D341Med (cell line): ENCODE results near the gene CRACR2A.
A peak's percentile ranks its signal among the peaks of the same experiment; 100 is the strongest.

Experiments
- DNase-seq: peaks from one replicate; pipeline ENCODE4 v3.0.0; 2012; ENCODE audit warnings: low spot score

The CRACR2A gene

GRCh38 chr12:3646561-3647241 is 106.2 kb downstream of the CRACR2A start:
- no peak for DNase-seq

GRCh38 chr12:3645091-3645490 is 107.8 kb downstream of the CRACR2A start:
- DNase-seq = no peak

- no peak for DNase-seq
These were observed 108.8 kb downstream of the CRACR2A start for GRCh38 chr12:3644104-3644503.

GRCh38 chr12:3641428-3642018 is 111.4 kb downstream of the CRACR2A start:
- no peak for DNase-seq

- no peak for DNase-seq
These were observed 116.6 kb downstream of the CRACR2A start for GRCh38 chr12:3636328-3636727.

- no peak for DNase-seq
These were observed 118.6 kb downstream of the CRACR2A start for GRCh38 chr12:3634348-3634747.

- DNase-seq = no peak
These were observed 119.5 kb downstream of the CRACR2A start for GRCh38 chr12:3633396-3633795.

- peak; percentile 75 for DNase-seq
These were observed 120.2 kb downstream of the CRACR2A start for GRCh38 chr12:3632754-3633153.

GRCh38 chr12:3632256-3632655 is 120.7 kb downstream of the CRACR2A start:
- DNase-seq = no peak

- no peak for DNase-seq
These were observed 121.2 kb downstream of the CRACR2A start for GRCh38 chr12:3631759-3632158.

GRCh38 chr12:3631272-3631637 is 121.7 kb downstream of the CRACR2A start:
- no peak for DNase-seq

GRCh38 chr12:3630621-3631271 is 122.2 kb downstream of the CRACR2A start:
- no peak for DNase-seq

GRCh38 chr12:3630111-3630510 is 122.8 kb downstream of the CRACR2A start:
- no peak for DNase-seq

- no peak for DNase-seq
These were observed 123.7 kb downstream of the CRACR2A start for GRCh38 chr12:3629057-3629830.

GRCh38 chr12:3628629-3629028 is 124.3 kb downstream of the CRACR2A start:
- no peak for DNase-seq

- DNase-seq = no peak
These were observed 125.6 kb downstream of the CRACR2A start for GRCh38 chr12:3627336-3627735.

GRCh38 chr12:3624273-3624672 is 128.6 kb downstream of the CRACR2A start:
- DNase-seq = no peak

GRCh38 chr12:3622822-3623690 is 129.9 kb downstream of the CRACR2A start:
- no peak for DNase-seq

GRCh38 chr12:3622021-3622821 is 130.7 kb downstream of the CRACR2A start:
- DNase-seq = no peak

- DNase-seq = no peak
These were observed 132.1 kb downstream of the CRACR2A start for GRCh38 chr12:3620856-3621255.

GRCh38 chr12:3617565-3617964 is 135.3 kb downstream of the CRACR2A start:
- DNase-seq = no peak
